GM21737 (cell line): ENCODE results near the gene CPNE7.
"Not testable (repeated sequence)": the region's sequence is repeated elsewhere in the genome, so short reads cannot be mapped to it uniquely, and the experiment has no call there.

ENCODE experiments used
- ATAC-seq: cut with Tn5 transposase; IDR thresholded peaks from one replicate; pipeline ENCODE4 v1.9.1; 2021; ENCODE audit warnings: mild to moderate bottlenecking, moderate library complexity; ENCODE audit not compliant: unreplicated experiment

Gene CPNE7

GRCh38 chr16:89620406-89620841 lies 44.9 kb downstream of the CPNE7 start:
- no peak for ATAC-seq

- no peak for ATAC-seq
Observed at GRCh38 chr16:89621136-89621697, 45.7 kb downstream of the CPNE7 start.

- no peak for ATAC-seq
Observed at GRCh38 chr16:89621698-89622409, 46.3 kb downstream of the CPNE7 start.

- no peak for ATAC-seq
Observed at GRCh38 chr16:89623511-89624261, 48.1 kb downstream of the CPNE7 start.

GRCh38 chr16:89624777-89625761 lies 49.5 kb downstream of the CPNE7 start:
- ATAC-seq: no peak

GRCh38 chr16:89629827-89630610 lies 54.5 kb downstream of the CPNE7 start:
- ATAC-seq: no peak

GRCh38 chr16:89633064-89633631 lies 57.6 kb downstream of the CPNE7 start:
- no peak for ATAC-seq

- ATAC-seq: not testable (repeated sequence)
Observed at GRCh38 chr16:89634463-89635385, 59.2 kb downstream of the CPNE7 start.

- no peak for ATAC-seq
Observed at GRCh38 chr16:89636663-89637062, 61.1 kb downstream of the CPNE7 start.

GRCh38 chr16:89637379-89637778 lies 61.8 kb downstream of the CPNE7 start:
- no peak for ATAC-seq

- ATAC-seq: no peak
Observed at GRCh38 chr16:89638455-89638854, 62.9 kb downstream of the CPNE7 start.

GRCh38 chr16:89639385-89639784 lies 63.8 kb downstream of the CPNE7 start:
- ATAC-seq: no peak

- ATAC-seq: no peak
Observed at GRCh38 chr16:89641458-89642119, 66.0 kb downstream of the CPNE7 start.

GRCh38 chr16:89642574-89642973 lies 67.0 kb downstream of the CPNE7 start:
- ATAC-seq: no peak

GRCh38 chr16:89643769-89644300 lies 68.3 kb downstream of the CPNE7 start:
- ATAC-seq: no peak

- ATAC-seq: no peak
Observed at GRCh38 chr16:89645122-89645521, 69.6 kb downstream of the CPNE7 start.

GRCh38 chr16:89646270-89646669 lies 70.7 kb downstream of the CPNE7 start:
- no peak for ATAC-seq
